ENCODE results near the gene DPY19L3.

DPY19L3 gene

DNA sequence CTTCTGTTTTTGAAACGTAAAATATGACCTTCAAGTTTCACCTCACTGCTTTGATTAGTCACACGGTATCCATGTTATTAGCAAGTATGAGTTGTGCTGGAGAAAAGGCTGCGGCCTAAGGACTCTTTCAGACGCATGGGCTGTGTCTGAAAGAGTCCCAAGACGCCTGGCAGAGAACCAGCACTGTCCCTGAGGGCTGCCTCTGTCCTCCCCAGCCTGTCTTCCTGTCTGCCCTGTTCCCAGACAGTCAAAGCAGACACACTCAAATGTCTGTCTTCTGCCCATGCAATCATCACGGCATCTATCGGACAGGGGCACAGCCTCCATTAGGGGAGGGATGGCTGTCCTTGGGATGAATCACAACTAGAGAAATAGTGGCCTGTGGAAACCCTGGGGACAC lies 65.5 kb downstream of the DPY19L3 start:
- Histone ChIP-seq H3F3A (ENCODE audit: control insufficient read depth, insufficient read depth) (no peaks in the 10 kb centered on the region), H3K27ac (ENCODE audit: low read depth, low read length) (no peak overlapping the region), H3K9me2 (replicated peaks; ENCODE audit: control insufficient read depth, low read length) (no peaks in the 10 kb centered on the region), H3K9me3 (ENCODE audit: control insufficient read depth, insufficient read depth, low read length) (no peaks in the 10 kb centered on the region), H3K27me3 (ENCODE audit: control insufficient read depth, low read length) (no peaks in the 10 kb centered on the region), H4K20me1 (ENCODE audit: control insufficient read depth, insufficient read depth, low read depth, low read length) (no peaks in the 10 kb centered on the region), H3K36me3 (ENCODE audit: control insufficient read depth, low read length) (0 out of 2 replicates have a peak, but pooled peaks cover 3% of the 10 kb centered on the region), H3K4me1 (ENCODE audit: control insufficient read depth, low read length) (no peaks in the 10 kb centered on the region), H3K79me2 (ENCODE audit: control insufficient read depth, low read length) (no peaks in the 10 kb centered on the region), H3K4me3 (ENCODE audit: low read length) (no peak overlapping the region), H3K4me2 (ENCODE audit: low read length) (no peak overlapping the region)
- no peak for TF ChIP-seq EZH2phosphoT487 (IDR thresholded peaks at IDR 0.05; ENCODE audit: borderline replicate concordance, low read length)
- TF ChIP-seq, protein P1, sequence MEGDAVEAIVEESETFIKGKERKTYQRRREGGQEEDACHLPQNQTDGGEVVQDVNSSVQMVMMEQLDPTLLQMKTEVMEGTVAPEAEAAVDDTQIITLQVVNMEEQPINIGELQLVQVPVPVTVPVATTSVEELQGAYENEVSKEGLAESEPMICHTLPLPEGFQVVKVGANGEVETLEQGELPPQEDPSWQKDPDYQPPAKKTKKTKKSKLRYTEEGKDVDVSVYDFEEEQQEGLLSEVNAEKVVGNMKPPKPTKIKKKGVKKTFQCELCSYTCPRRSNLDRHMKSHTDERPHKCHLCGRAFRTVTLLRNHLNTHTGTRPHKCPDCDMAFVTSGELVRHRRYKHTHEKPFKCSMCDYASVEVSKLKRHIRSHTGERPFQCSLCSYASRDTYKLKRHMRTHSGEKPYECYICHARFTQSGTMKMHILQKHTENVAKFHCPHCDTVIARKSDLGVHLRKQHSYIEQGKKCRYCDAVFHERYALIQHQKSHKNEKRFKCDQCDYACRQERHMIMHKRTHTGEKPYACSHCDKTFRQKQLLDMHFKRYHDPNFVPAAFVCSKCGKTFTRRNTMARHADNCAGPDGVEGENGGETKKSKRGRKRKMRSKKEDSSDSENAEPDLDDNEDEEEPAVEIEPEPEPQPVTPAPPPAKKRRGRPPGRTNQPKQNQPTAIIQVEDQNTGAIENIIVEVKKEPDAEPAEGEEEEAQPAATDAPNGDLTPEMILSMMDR (IDR thresholded peaks at IDR 0.05; ENCODE audit: low read depth, low read length, poor library complexity, severe bottlenecking): no peak

DNA sequence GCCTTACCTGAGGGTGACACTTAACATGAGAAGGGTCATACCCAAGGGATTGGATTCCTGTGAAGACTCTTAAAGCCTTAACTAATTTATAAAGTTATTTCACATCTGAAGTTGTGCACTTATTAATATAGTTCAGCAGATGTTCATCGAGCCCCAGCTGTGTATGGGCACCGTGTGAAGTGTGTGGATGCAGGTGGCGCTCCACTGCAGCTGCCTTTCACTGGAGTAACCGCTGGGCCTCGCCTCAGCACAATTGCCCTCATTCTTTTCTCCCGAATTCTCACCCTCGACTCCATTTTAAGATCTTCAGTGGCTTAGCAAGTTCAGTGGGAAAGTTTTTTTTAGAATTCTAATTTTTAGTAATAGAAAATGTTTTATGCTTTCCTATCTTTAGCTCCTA lies 66.2 kb downstream of the DPY19L3 start:
- TF ChIP-seq EZH2phosphoT487 (IDR thresholded peaks at IDR 0.05; ENCODE audit: borderline replicate concordance, low read length): no peak
- TF ChIP-seq, protein P1 (IDR thresholded peaks at IDR 0.05; ENCODE audit: low read depth, low read length, poor library complexity, severe bottlenecking): no peak
- H3K27ac ChIP-seq (ENCODE audit: low read depth, low read length): no peak overlapping the region
- no peaks in the 10 kb centered on the region for H3F3A ChIP-seq (ENCODE audit: control insufficient read depth, insufficient read depth)
- no peak overlapping the region for H3K4me3 ChIP-seq (ENCODE audit: low read length)
- no peaks in the 10 kb centered on the region for H3K4me1 ChIP-seq (ENCODE audit: control insufficient read depth, low read length)
- H3K9me2 ChIP-seq (replicated peaks; ENCODE audit: control insufficient read depth, low read length): no peaks in the 10 kb centered on the region
- H3K79me2 ChIP-seq (ENCODE audit: control insufficient read depth, low read length): no peaks in the 10 kb centered on the region
- H4K20me1 ChIP-seq (ENCODE audit: control insufficient read depth, insufficient read depth, low read depth, low read length): no peaks in the 10 kb centered on the region
- H3K27me3 ChIP-seq (ENCODE audit: control insufficient read depth, low read length): no peaks in the 10 kb centered on the region
- H3K36me3 ChIP-seq (ENCODE audit: control insufficient read depth, low read length): 0 out of 2 replicates have a peak, but pooled peaks cover 3% of the 10 kb centered on the region
- no peaks in the 10 kb centered on the region for H3K9me3 ChIP-seq (ENCODE audit: control insufficient read depth, insufficient read depth, low read length)
- no peak overlapping the region for H3K4me2 ChIP-seq (ENCODE audit: low read length)

DNA sequence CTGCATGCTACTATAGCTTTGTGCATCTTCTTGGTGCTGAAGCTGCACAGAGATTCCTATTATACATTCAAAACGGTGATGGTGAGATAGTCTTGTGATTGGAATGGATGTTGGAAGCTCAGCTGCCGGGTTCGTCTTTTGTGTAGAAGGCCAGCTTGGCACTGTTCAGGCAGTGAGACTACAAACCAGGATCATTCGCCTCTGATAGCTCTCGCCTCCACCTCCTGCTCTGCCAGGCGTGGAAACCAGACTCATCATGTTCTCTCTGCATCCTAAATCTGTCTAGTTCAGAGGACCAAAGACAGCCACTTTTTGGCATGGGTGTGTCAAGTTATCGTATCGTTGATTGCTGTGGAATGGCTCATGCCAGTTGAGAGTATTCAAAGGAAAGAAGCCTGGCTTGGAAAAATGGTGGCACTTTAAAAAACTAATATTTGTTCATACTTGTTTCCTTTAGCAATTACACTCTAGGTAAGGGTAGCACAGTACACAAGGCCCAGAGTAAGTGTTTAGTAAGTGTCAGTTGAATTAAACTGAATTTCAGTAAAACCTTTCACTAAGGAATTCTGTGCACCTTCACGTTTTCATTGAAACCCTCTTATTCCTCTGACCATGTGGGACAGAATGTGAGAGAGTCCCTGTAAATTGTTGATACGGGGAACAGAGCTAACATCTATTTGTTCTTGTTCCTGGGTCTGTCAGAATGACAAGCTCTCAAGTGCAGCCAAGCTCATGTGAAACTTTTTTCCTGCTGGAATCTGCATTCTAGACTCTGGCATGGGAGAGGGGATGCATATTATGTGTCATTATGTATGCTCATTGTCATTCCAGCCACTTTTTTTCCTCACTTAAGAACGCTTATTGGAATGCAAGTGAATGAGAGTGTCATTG lies 69.8 kb downstream of the DPY19L3 start:
- Histone ChIP-seq H3K4me3 (ENCODE audit: low read length) (no peak overlapping the region), H4K20me1 (ENCODE audit: control insufficient read depth, insufficient read depth, low read depth, low read length) (no peaks in the 10 kb centered on the region), H3K4me2 (ENCODE audit: low read length) (no peak overlapping the region), H3K4me1 (ENCODE audit: control insufficient read depth, low read length) (no peaks in the 10 kb centered on the region), H3K27me3 (ENCODE audit: control insufficient read depth, low read length) (no peaks in the 10 kb centered on the region), H3K27ac (ENCODE audit: low read depth, low read length) (no peak overlapping the region), H3K79me2 (ENCODE audit: control insufficient read depth, low read length) (no peaks in the 10 kb centered on the region), H3K36me3 (ENCODE audit: control insufficient read depth, low read length) (peaks cover 11% of the 10 kb centered on the region), H3K9me2 (replicated peaks; ENCODE audit: control insufficient read depth, low read length) (no peaks in the 10 kb centered on the region), H3K9me3 (ENCODE audit: control insufficient read depth, insufficient read depth, low read length) (no peaks in the 10 kb centered on the region), H3F3A (ENCODE audit: control insufficient read depth, insufficient read depth) (no peaks in the 10 kb centered on the region)
- TF ChIP-seq EZH2phosphoT487 (IDR thresholded peaks at IDR 0.05; ENCODE audit: borderline replicate concordance, low read length): no peak

DNA sequence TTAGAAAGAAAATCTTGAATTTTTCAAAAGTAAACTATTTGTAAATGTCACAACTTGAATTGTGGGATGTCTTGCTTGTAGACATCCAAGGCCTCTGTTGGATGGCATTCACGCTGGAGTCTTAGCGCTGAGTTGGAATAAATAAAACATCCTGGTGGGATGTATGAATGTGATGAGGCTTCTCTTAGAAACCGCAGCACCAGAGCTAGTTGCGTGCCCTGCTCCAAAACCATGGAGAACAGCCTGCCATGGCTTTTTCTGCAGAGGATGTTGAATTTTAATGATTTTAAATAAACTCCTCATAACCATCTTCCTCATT lies 70.4 kb downstream of the DPY19L3 start:
- Histone ChIP-seq H3K79me2 (ENCODE audit: control insufficient read depth, low read length) (no peaks in the 10 kb centered on the region), H3K4me1 (ENCODE audit: control insufficient read depth, low read length) (no peaks in the 10 kb centered on the region), H3K9me3 (ENCODE audit: control insufficient read depth, insufficient read depth, low read length) (no peaks in the 10 kb centered on the region), H4K20me1 (ENCODE audit: control insufficient read depth, insufficient read depth, low read depth, low read length) (no peaks in the 10 kb centered on the region), H3K4me2 (ENCODE audit: low read length) (no peak overlapping the region), H3K27me3 (ENCODE audit: control insufficient read depth, low read length) (no peaks in the 10 kb centered on the region), H3K27ac (ENCODE audit: low read depth, low read length) (no peak overlapping the region), H3K36me3 (ENCODE audit: control insufficient read depth, low read length) (peaks cover 11% of the 10 kb centered on the region), H3K4me3 (ENCODE audit: low read length) (no peak overlapping the region), H3F3A (ENCODE audit: control insufficient read depth, insufficient read depth) (no peaks in the 10 kb centered on the region), H3K9me2 (replicated peaks; ENCODE audit: control insufficient read depth, low read length) (no peaks in the 10 kb centered on the region)
- no peak for TF ChIP-seq EZH2phosphoT487 (IDR thresholded peaks at IDR 0.05; ENCODE audit: borderline replicate concordance, low read length)
- TF ChIP-seq, protein P1 (IDR thresholded peaks at IDR 0.05; ENCODE audit: low read depth, low read length, poor library complexity, severe bottlenecking): no peak

All from DOHH2 (cell line).